OCI-LY7 (cell line): Measurements from ENCODE around the gene DDX21.

Source experiments
- EZH2phosphoT487 ChIP-seq: fragments of 200-600 bp; sonication (generic); IDR thresholded peaks from 2 replicates; pipeline ENCODE4 v1.6.1; 2018; ENCODE audit warnings: low read depth, borderline replicate concordance, mild to moderate bottlenecking, mixed run types, antibody characterized with exemption, low read length, moderate library complexity, mixed read lengths
- TF ChIP-seq, protein P1 (sequence below): fragments of 200-600 bp; sonication (generic); conservative IDR thresholded peaks from 2 replicates; pipeline ENCODE4 v1.5.1; 2014; ENCODE audit warnings: mild to moderate bottlenecking, antibody characterized with exemption, low read length, moderate library complexity, mixed read lengths

DNA sequence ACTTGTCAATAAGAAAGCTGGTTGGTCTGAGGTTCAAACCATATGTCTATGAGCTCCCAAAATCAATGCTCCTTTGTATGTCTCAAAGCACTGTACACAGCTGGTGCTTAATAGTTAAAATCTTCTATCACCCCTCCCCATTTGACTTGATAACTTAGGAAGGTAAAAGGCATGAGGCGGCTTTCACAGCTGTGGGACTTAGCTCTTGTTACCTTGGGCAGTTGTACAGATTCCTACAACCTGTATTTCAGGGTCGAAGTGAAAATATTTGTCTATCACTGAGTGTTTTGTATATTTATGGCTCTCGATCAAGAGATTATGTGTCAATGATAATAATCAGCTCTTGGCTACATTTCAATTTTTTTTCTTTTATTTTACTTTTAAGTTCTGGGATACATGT, 31.6 kb downstream of the DDX21 start:
- TF ChIP-seq, protein P1, sequence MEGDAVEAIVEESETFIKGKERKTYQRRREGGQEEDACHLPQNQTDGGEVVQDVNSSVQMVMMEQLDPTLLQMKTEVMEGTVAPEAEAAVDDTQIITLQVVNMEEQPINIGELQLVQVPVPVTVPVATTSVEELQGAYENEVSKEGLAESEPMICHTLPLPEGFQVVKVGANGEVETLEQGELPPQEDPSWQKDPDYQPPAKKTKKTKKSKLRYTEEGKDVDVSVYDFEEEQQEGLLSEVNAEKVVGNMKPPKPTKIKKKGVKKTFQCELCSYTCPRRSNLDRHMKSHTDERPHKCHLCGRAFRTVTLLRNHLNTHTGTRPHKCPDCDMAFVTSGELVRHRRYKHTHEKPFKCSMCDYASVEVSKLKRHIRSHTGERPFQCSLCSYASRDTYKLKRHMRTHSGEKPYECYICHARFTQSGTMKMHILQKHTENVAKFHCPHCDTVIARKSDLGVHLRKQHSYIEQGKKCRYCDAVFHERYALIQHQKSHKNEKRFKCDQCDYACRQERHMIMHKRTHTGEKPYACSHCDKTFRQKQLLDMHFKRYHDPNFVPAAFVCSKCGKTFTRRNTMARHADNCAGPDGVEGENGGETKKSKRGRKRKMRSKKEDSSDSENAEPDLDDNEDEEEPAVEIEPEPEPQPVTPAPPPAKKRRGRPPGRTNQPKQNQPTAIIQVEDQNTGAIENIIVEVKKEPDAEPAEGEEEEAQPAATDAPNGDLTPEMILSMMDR = no peak
- no peak for TF ChIP-seq EZH2phosphoT487
